Testis (tissue), 2 donors: ENCODE data around the gene EPHB1.

Source experiments
- CTCF ChIP-seq, 3 experiments: fragments of 450-650 bp in 2 of 3; fragments of 200-600 bp in 1 of 3; sonication (generic) in 1 of 3; IDR thresholded peaks; one replicate each; pipeline ENCODE4 v1.5.1; 2016 to 2019; ENCODE audit warnings: antibody characterized with exemption in 3 of 3, mild to moderate bottlenecking in 2 of 3, moderate library complexity in 1 of 3
- POLR2A ChIP-seq: fragments of 450-650 bp; IDR thresholded peaks from one replicate; pipeline ENCODE4 v1.6.1; 2017; ENCODE audit warnings: antibody characterized with exemption, mild to moderate bottlenecking, moderate library complexity

GRCh38 chr3:135226057-135226456 lies 431.0 kb downstream of the EPHB1 start:
- no peak for TF ChIP-seq POLR2A
- TF ChIP-seq CTCF (IDR thresholded peaks at IDR 0.05) = no peak
